GM18519 (cell line): ENCODE measurements around the gene ATXN1.
A peak's percentile ranks its signal among the peaks of the same experiment; 100 is the strongest.

Experiments used
- ATAC-seq: cut with Tn5 transposase; IDR thresholded peaks from one replicate; pipeline ENCODE4 v1.9.1; 2021; ENCODE audit warnings: mild to moderate bottlenecking, moderate library complexity; ENCODE audit not compliant: unreplicated experiment, low FRiP score

Gene ATXN1

GRCh38 chr6:16749516-16750485, 11.5 kb downstream of the ATXN1 start:
- ATAC-seq, result no peak

GRCh38 chr6:16748025-16748319, 13.3 kb downstream of the ATXN1 start:
- no peak for ATAC-seq

- no peak for ATAC-seq
Measured at GRCh38 chr6:16747232-16748024, 13.8 kb downstream of the ATXN1 start.

- ATAC-seq, result no peak
Measured at GRCh38 chr6:16746812-16747211, 14.4 kb downstream of the ATXN1 start.

GRCh38 chr6:16746401-16746800, 14.9 kb downstream of the ATXN1 start:
- no peak for ATAC-seq

GRCh38 chr6:16743664-16744210, 17.5 kb downstream of the ATXN1 start:
- ATAC-seq, result no peak

GRCh38 chr6:16742116-16742515, 19.1 kb downstream of the ATXN1 start:
- ATAC-seq, result no peak

- peak; percentile 69 for ATAC-seq
Measured at GRCh38 chr6:16741112-16742016, 19.9 kb downstream of the ATXN1 start.

- ATAC-seq, result no peak
Measured at GRCh38 chr6:16740097-16740496, 21.2 kb downstream of the ATXN1 start.

- ATAC-seq, result no peak
Measured at GRCh38 chr6:16739329-16739801, 21.9 kb downstream of the ATXN1 start.

- ATAC-seq, result no peak
Measured at GRCh38 chr6:16737925-16738324, 23.3 kb downstream of the ATXN1 start.

- no peak for ATAC-seq
Measured at GRCh38 chr6:16736856-16737775, 24.1 kb downstream of the ATXN1 start.

GRCh38 chr6:16735014-16735413, 26.2 kb downstream of the ATXN1 start:
- no peak for ATAC-seq

- ATAC-seq, result no peak
Measured at GRCh38 chr6:16733085-16733484, 28.2 kb downstream of the ATXN1 start.

- peak; percentile 98 for ATAC-seq
Measured at GRCh38 chr6:16731478-16732051, 29.7 kb downstream of the ATXN1 start.

GRCh38 chr6:16730738-16731477, 30.4 kb downstream of the ATXN1 start:
- no peak for ATAC-seq

- ATAC-seq, result no peak
Measured at GRCh38 chr6:16729744-16730143, 31.5 kb downstream of the ATXN1 start.

GRCh38 chr6:16729183-16729691, 32.0 kb downstream of the ATXN1 start:
- ATAC-seq, result no peak
